EL (cell line): ENCODE measurements around the gene ADD3.
"Not testable (repeated sequence)": the region's sequence is repeated elsewhere in the genome, so short reads cannot be mapped to it uniquely, and the experiment has no call there.

Experiments
- DNase-seq: peaks from one replicate; pipeline ENCODE4 v3.0.0-alpha.2; 2016

ADD3 gene

DNA sequence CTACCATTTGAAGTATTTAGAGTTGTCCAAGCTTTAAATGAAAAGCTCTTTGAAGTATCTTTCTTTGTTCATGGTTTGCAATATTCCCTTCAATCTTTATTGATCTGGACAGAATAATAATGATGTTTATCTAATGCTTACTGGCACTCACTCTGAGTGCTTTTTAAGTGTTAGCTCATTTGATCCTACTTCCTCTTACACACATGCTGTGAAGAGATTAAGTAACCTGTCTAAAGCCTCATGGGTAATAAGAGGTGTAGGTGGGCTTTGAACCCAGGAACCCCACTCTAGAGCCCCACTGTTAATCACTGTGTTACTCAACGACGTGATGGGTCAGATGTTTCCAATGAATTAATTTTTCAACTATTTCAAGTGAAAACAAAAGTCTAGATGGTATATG, 31.1 kb upstream of the ADD3 start:
- no peak for DNase-seq

DNA sequence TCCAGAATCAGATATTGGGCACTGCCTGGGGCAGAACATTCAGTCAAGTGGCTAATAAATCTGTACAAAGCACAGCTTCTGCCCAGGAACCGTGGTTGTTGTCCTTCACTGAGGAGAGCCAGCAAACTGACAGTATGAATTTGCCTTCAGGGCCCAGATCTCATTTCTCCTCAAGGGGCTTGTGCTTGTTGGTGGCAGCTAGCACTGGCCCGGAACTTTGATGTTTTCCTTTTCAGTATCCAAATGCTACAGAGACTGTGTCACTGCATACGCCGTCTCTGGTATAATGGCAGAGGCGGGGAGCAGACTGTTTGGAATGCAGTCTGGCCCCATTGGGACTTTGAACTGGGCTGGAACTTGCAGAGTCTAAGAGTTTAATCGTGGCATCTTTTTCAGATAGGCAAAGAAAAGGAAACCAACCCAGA, 30.4 kb upstream of the ADD3 start:
- peak; percentile 58 for DNase-seq

DNA sequence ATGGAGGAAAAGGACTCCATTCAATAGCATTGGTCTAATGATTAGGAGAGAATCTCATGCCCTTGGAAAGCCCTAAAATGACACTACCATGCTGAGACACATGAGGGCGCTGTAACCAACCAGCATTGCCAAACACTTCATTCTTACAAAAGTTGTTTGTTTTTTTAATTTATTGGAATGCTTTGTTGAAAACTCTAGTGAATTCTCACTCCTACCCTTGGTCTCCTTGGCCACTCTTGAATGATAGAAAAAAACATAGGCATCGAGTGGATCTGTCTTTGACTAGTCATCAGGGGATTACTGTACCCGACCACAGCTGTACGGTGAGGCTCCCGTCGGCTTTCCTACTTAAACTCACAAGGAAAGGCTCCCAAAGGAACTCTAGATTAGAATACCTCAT, 29.3 kb upstream of the ADD3 start:
- DNase-seq, result peak; percentile 68

DNA sequence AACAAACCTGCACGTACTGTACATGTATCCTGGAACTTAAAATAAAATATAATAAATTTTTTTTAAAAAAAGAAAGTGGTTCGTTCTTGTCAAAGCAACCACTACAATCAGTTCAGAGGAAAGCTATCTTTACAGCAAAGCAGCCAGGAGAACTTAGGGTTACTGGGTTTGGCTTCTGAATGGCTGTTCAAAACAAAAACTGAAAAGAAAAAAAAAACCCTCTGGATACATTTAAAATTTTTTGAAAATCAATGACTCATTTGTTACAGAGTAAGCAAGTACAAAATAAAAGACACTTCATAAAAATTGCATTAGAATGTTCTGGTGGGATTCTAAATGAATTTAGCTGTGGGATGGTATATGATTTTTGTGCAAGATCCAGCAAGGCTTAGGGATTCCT, 28.6 kb upstream of the ADD3 start:
- no peak for DNase-seq

DNA sequence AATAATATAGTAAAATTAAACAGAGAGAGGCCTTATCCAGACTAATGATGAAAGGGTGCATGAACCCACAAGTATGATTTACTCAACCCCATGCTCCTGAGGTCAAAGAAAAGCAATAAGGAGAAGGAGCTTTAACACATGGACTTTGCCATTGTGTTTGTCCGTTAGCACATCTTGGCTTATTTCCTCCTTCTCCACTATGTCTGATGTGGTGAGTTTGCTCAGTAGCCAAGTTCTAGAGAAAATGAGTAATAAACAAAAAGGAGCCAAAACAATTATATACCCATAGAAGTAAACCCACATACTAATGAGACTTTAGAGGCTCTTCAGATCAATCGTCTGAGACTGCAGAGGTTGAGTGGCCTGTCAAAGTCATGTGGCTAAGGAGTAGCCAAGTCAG, 26.1 kb upstream of the ADD3 start:
- no peak for DNase-seq

DNA sequence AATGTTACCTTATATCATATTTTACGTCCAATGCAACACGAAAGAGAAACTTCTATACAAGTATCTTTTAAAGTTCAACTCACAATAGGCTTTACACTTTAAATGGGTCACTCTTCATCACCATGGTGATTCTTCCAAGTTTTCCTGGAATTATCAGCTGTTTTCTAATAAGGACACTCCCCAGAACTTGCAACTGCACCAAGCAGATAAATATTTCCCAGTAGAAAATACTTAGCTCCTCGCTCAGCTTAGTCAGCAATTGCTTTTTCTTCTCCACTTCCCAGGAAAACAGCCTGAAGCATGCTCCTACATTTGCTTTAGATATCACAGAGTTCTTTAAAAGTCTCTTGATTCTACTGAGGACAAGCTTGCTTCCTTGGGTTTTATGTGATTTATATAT, 25.7 kb upstream of the ADD3 start:
- DNase-seq, result no peak

DNA sequence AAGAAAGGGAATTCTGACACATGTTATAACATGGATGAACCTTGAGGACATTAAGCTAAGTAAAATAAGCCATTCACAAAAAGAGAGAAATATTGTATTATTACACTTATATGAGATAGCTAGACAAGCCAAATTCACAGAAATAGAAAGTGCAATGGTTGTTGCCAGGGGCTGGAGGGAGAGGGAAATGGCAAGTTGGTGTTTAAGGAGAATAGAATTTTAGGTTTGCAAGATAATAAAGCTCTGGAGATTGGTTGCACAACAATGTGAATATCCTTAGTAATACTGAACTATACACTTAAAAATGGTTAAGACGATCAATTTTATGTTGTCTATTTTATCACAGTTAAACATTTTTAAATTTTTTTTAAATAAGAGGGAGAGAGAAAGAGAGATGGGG, 25.0 kb upstream of the ADD3 start:
- no peak for DNase-seq

DNA sequence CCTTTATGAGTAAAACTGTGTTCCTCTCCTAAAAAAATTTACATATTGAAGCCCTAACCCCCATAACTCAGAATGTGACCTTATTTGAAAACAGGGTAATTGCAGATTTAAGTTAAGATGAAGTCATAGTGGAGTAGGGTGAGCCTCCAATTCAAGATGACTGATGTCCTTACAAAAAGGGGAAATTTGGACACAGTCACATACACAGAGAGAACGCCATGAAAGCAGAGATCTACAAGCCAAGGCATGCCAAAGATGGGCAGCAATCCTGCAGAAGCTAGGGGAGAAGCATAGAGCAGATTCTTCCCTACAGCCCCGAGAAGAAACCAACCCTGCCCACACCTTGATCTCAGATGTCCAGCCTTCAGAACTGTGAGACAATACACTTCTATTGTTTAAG, 23.8 kb upstream of the ADD3 start:
- DNase-seq, result no peak

DNA sequence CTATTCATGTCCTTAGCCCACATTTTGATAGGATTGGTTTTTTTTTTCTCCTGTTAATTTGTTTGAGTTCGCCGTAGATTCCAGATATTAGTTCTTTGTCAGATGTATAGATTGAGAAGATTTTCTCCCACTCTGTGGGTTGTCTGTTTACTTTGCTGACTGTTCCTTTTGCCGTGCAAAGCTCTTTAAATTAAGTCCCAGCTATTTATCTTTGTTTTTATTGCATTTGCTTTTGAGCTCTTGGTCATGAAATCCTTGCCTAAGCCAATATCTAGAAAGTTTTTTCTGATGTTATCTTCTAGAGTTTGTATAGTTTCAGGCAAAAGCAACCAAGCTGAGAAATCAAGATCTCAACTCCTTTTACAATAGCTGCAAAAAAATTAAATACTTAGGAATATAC, 22.0 kb upstream of the ADD3 start:
- DNase-seq, result not testable (repeated sequence)

DNA sequence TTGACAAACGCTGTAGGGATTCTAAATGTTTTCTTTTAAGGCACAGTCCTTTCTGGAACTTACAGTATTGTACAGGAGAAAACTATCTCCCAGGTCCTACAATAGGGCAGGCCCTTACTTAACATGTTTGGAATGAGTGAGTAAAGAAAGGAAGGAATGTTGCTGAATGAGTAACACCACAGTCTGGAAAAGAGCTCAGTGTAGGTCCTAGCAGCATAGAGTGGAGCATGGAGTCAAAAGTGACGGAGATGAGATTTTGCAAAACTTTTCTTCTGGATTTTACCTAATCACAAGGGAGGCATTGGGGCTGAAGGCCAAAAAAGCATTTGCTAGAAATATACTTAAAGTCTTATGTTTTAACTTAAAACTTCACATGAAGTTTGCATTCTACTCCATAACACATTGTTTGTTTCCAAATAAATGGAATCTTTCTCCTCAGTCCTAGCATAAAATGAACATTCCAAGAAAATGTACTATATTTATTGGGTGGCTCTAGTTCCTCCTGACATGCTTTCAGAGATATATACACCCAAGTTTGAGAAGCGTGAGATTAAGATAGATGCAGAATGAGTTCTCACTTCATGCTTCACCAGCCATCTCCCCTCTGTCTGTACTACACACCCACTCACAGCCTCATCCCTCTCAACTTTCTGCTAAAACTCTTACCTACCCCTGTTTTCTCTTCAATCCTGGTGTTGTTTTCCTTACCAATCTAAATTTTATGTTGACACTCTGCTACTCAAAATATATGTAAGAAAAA, 20.2 kb upstream of the ADD3 start:
- peak; percentile 84 for DNase-seq

DNA sequence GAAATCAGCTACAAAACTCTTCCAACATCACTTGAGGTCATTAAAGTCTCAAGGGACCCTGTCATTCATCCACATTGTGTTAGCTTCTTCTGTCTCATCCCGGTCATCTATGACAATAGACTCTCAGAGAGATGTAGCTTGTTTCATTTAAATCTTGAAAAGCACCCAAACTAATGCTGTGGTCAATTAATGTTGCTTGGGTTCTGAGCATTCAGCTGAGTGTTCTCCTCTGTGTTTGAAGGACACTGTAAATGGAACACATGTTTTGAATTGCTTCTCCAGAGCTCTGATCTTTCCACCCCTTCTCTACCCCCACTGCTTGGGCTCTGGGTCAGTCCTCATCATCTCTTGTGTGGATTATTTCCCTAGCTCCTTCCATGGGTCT, 19.6 kb upstream of the ADD3 start:
- DNase-seq, result no peak

DNA sequence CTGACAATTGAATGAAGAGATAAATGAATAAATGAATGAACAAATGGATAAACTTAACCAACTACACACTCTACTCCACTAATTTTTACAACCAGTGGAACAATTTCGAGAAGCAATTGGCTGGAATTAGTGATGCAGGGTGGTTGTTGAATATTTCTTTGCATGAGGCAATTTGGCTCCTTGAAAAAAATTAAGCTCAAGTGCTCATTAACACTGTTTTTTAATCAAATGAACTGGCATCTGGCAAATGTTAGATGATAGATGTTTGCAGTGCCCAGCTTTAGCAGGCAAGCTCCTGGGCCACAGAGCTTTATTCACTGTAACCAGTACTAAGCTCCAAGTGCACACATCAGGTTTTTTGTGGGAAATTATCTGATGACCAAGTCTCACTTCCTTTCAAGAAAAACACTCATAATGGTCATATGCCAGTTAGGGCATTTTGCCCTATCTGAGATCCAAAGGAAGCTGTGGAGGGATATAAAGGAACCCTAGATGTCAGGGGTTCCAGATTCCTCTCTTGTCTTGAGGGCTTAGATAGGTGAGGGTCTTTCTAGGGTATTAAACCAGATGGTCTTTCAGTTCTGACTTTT, 16.4 kb upstream of the ADD3 start:
- no peak for DNase-seq

DNA sequence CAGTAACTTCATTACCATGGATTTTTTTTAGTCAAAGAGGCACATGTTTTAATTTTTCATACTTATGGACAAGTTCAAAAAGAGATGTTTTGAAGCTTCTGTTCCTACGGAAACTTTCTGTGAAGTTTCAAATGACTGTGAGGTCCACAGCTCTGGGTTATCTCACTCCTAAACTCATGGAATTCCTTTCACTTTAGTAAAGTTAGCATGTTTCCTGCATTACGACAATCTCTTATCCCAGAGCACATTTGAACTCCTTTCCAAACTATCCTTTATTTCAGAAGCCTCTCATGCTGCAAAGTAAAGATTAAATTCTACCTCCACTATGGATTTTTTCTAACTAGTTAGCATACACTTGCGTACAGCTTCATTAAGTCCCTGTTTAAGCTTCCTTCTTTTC, 15.3 kb upstream of the ADD3 start:
- DNase-seq, result peak; percentile 60

DNA sequence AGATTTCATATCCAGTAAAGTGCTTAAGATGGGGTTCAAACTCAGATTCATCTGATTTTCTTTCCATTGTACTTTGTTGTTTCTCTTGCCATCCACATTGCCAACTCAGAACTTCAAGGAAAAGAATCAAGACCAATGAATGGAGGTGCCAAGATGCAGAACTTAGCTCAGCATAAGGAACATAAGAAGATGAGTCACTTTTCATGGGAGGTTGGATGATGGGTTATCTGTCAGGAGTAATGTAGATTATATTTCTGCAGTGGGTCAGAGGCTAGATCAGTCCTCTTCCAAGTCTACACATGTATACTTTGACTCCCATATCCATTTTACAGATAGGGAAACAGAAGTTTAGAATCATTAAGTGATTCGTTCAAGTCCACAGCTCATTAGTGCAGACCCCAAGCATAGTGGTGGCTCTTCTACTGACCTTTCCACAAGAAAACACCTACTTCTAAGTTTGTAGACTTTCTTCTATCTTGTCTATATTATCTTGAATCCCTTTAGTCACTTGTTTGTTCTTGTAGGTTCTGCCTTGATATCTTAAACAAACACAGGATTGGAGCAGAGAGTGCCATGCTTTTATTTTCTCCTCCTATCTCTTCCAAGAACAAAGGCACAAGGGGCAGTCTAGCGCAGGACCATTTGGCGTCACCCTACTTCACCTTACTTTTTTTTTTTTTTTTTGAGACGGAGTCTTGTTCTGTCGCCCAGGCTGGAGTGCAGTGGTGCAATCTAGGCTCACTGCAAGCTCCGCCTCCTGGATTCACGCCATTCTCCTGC, 14.0 kb upstream of the ADD3 start:
- DNase-seq, result no peak

DNA sequence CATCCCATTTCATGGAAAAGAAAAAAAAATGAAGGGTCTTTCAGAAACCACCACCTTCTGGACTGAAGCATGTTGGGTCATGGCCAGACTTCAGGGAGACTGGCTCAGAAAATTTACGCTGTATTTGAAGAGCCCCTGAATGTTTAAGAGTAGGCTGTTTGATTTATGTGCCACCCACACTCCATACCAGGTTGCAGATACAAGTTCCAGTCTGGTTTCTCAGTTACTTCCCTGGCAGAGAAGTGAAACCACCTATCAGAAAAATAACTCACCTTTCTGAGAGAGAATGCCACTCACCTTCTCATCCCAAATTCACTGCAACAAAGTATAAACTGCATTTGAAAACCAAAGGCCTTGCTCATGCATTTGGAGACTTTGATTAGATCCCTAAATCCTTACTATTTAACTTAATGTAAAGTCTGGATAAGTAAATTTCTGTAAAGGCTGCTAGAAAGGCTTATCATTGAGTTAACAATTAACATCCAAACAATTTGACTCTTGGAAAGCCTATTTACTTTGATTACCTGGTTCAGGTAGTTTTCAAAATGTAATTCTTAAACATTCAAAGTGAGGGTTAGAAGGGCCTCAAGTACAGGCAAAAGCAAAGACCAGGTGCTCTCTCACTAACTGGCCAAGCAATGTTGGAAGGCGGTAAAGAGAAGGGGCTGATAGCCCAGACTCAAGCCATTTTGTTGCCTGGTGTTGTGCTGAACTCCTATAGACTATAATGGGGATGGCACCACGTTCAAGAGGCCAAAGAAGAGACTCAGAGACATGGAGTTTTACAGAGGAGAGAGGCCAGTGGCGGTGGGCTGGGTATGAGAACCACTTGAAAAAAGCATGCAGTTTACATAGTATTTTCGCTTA, 12.8 kb upstream of the ADD3 start:
- no peak for DNase-seq

DNA sequence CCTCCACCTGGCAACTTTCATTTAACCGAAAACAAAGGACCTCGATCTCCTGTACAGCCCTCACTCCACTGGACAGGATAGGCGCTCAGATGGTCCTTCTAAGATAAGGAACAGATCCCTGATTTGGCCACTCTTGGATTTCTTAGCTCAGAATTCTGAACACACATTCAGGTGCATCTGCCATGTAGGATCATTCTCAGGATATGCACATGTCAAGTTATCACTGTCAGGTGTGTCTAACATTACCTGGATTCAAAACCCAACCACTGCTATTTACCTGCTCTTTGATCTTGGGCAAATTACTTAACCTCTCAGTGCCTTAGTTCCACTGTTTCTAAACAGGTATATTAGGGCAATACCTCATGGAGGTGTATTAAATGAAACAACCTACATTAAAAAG, 12.2 kb upstream of the ADD3 start:
- DNase-seq, result no peak

DNA sequence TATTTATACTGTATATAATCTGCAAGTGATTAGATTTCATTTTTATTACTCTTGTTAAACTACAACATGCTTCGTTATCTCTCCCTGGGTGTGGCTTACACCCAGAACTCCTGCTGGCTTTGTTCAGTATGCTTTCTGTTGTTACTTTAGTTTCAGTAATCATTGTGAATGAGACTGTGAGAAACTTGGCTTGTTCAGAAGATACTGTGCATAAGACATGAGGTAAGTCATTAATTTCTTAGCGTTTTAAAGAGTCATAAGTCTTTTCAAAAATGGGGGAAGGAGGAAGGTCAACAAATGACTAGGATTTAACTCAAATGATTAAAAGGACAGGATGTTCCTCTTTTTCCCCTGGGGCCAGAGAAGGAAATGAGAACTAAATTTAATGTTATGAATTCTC, 11.6 kb upstream of the ADD3 start:
- no peak for DNase-seq

DNA sequence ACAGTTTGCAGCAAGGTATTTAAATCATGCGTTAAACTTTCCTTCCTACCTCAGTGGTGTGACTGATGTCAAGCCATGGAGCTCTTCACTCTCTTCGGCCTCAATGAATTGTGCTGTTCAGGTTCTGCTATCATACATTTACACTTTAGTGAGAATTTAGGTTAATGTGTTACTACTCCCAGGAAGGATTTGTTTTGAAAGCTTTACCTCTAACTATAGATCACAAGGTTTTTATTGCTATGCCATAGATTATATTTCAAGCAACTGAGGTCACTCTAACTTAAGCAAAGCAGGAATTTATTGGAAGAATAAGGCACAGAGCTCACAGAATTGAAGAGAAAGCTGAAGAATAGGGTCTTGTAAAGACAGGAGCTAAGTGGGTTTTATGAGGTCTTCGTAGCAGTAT, 11.0 kb upstream of the ADD3 start:
- no peak for DNase-seq

DNA sequence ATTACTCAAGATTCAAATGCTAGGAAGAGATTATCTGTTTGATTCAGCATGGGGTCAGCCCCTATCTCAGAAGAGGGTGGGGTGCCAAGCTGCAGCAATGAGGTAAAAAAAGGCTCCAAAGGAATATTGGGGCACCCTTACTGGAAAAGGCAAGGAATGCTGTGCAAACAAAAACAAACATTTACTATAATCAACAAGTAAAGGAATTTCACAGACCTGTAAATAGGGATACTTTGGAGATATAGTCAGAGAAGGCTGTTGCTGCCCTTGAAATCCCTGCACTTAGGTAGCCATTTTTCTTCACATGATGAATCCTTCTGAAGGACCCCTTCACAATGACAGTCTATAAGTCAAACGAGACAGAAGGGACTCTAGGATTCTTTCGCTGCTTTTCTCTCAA, 10.6 kb upstream of the ADD3 start:
- DNase-seq, result no peak

DNA sequence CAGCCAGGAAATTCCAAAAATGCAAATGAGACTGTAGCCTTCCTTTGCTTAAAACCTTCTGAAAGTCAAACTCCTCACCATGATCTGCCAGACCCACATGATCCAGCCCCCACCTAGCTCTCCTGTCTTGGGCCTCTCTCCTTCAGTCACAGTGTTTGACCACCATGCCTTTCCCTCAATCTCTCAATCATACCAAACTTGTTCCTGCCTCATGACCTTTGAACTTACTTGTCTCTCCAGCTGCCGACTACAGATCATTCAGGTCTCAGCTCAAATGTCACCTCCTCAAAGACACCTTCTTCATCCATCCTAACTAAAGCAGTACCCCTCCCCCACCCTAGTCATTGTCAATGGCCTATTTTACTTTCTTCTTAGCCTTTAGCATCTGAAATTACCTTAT, 9.3 kb upstream of the ADD3 start:
- DNase-seq, result no peak

DNA sequence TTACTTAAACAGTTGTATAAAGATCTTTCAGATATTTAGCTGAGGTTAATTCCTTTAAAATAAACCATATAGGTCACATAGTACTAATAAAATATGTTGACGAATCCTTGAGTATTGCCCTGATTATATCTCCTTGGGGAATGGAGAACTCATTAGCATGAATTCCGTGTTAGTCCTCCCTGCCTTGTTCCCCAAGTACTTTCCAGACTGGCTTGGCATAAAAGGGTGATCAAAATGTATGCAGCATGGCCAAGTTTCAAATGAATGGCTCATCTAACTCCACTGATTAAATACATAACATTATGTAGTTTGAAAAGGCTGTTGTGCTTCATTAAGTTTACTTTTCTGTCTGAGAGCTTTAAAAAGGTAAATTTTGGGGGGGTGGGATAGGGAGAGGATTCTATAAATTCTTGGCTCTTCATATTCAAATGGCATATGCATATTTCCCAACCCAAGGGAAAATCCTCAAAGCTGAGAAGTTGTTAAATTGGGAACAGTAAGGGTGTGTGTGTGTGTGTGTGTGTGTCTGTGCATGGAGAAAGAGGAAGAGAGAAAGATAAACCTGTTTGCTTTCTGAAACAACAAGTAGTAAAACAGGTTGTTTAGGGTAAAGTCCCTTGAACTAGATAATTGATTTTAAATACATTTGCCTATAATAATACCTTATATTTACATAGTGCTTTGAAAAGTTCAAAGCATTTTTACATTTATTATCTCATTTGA, 4.8 kb upstream of the ADD3 start:
- no peak for DNase-seq

DNA sequence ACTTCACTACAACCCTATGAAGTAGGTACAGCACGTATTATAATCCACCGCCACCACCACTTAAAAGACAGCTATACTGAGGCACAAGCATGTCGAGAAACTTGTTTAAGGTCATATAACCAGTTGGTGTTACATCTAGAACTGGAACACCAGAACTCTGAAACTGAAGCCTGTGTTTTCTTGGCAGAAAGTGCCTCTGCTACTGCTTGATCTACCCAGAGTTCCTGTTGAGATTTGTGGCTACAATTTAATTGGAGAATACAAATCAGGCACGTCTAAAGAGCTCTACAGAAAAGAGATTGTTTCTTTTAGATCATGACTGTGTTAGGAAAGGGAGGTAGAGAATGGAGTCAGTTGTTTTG, 4.3 kb upstream of the ADD3 start:
- no peak for DNase-seq

DNA sequence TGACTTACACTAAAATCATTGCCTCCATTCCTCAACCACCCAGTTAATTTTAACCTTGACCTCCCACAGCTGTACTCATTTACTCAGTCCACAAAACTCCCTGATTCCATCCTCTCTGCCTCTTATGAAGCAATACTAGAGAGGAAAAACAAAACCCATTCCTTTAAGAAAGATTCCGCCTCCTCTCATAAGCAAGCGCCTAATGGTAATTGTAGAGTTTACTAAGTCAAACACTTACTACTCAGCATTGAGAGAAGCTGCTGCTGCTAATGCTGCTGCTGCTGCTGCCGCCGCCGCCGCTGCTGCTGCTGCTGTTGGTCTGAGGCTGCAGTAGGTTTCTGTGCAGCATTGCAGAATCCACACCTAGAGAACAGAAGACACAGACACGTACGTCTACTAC, 2.1 kb upstream of the ADD3 start:
- peak; percentile 68 for DNase-seq
